Left lobe of liver (tissue), 2 donors: ENCODE results near the gene EMC8. TPM values are rescaled to one million over a fixed set of nuclear protein-coding genes. Genes with fewer than 3 reads are reported as not detected.

Experiments used
- ATAC-seq: fragments of 200-7000 bp; cut with Tn5 transposase; one replicate; pipeline ENCODE4 v1.9.1; 2020; ENCODE audit warnings: mild to moderate bottlenecking, moderate library complexity
- DNase-seq: peaks from one replicate; pipeline ENCODE4 v3.0.0-alpha.2; 2020; ENCODE audit warnings: low spot score
- total RNA-seq: library from RNA; stranded (reverse); gene quantifications from one replicate; pipeline ENCODE4 v1.2.1, GENCODE V29; 2021
- donor health status: DM: no; HTN: no; CAD: no; lungs with moderate emphysema.
- donor health status: DM: no; HTN: yes; CAD: no.

The EMC8 gene
- total RNA-seq, 1 donor from 2014 or later, result 13.3 TPM

- peak; percentile 93 for ATAC-seq
- DNase-seq, result peak; percentile 63
Measured at GRCh38 chr16:85759631-85760419, 39.5 kb downstream of the EMC8 start.

- ATAC-seq, result no peak
Measured at GRCh38 chr16:85759136-85759535, 40.2 kb downstream of the EMC8 start.

GRCh38 chr16:85757341-85757822 is 42.0 kb downstream of the EMC8 start:
- ATAC-seq (no peak), DNase-seq (no peak)

More at GRCh38 chr16:85759136-85759535, 40.2 kb downstream of the EMC8 start:
- no peak for DNase-seq

GRCh38 chr16:85755929-85756768 is 43.2 kb downstream of the EMC8 start:
- DNase-seq (no peak), ATAC-seq (no peak)

GRCh38 chr16:85754413-85754812 is 44.9 kb downstream of the EMC8 start:
- DNase-seq (no peak), ATAC-seq (no peak)

GRCh38 chr16:85753976-85754375 is 45.4 kb downstream of the EMC8 start:
- ATAC-seq (no peak), DNase-seq (no peak)

GRCh38 chr16:85753559-85753958 is 45.8 kb downstream of the EMC8 start:
- no peak for DNase-seq
- no peak for ATAC-seq

- peak; percentile 26 for ATAC-seq
Measured at GRCh38 chr16:85752511-85753420, 46.6 kb downstream of the EMC8 start.

GRCh38 chr16:85751698-85752501 is 47.4 kb downstream of the EMC8 start:
- ATAC-seq (no peak), DNase-seq (no peak)

More at GRCh38 chr16:85752511-85753420, 46.6 kb downstream of the EMC8 start:
- DNase-seq, result no peak

- peak; percentile 74 for DNase-seq
- peak; percentile 94 for ATAC-seq
Measured at GRCh38 chr16:85750827-85751697, 48.3 kb downstream of the EMC8 start, which contains the start of gene C16orf74. C16orf74 (minus strand) TSS chr16:85751096; CDS start chr16:85735217, 15,879 bp downstream.

- ATAC-seq, result no peak
Measured at GRCh38 chr16:85750146-85750826, 49.1 kb downstream of the EMC8 start.

GRCh38 chr16:85749771-85750145 is 49.6 kb downstream of the EMC8 start:
- no peak for ATAC-seq
- no peak for DNase-seq

More at GRCh38 chr16:85750146-85750826, 49.1 kb downstream of the EMC8 start:
- no peak for DNase-seq

GRCh38 chr16:85746460-85747215 is 52.7 kb downstream of the EMC8 start:
- DNase-seq (no peak), ATAC-seq (no peak)

- ATAC-seq, result no peak
Measured at GRCh38 chr16:85738923-85739715, 60.2 kb downstream of the EMC8 start.

GRCh38 chr16:85736921-85737320 is 62.4 kb downstream of the EMC8 start:
- ATAC-seq, result no peak
- no peak for DNase-seq

More at GRCh38 chr16:85738923-85739715, 60.2 kb downstream of the EMC8 start:
- no peak for DNase-seq

GRCh38 chr16:85735946-85736345 is 63.4 kb downstream of the EMC8 start:
- DNase-seq (no peak), ATAC-seq (no peak)
